CD4-positive, alpha-beta T cell treated with Interleukin-1 beta for 1 hour (primary cell): ENCODE data around the gene INPP4A.
A peak's percentile ranks its signal among the peaks of the same experiment; 100 is the strongest.
"Not testable (repeated sequence)": the region's sequence is repeated elsewhere in the genome, so short reads cannot be mapped to it uniquely, and the experiment has no call there.

Experiments used
- DNase-seq, 2 donors: peaks; one replicate each; pipeline ENCODE4 v3.0.0-alpha.2; 2020 to 2022

INPP4A gene

GRCh38 chr2:98444436-98445176 lies at the start of gene INPP4A:
INPP4A (plus strand) TSS chr2:98444858; CDS start chr2:98520049, 75,191 bp downstream.
- DNase-seq = peak; percentile 84 to 85

- no peak for DNase-seq
These were observed 48.7 kb upstream of the INPP4A start for GRCh38 chr2:98395977-98396376.

GRCh38 chr2:98396745-98397355 lies 47.8 kb upstream of the INPP4A start:
- DNase-seq = no peak

- DNase-seq = no peak
These were observed 45.5 kb upstream of the INPP4A start for GRCh38 chr2:98399140-98399539.

- no peak for DNase-seq
These were observed 40.8 kb upstream of the INPP4A start for GRCh38 chr2:98403878-98404277.

GRCh38 chr2:98404556-98405250 lies 40.0 kb upstream of the INPP4A start:
- DNase-seq = no peak

GRCh38 chr2:98405301-98405700 lies 39.4 kb upstream of the INPP4A start:
- no peak for DNase-seq

- DNase-seq = no peak
These were observed 36.5 kb upstream of the INPP4A start for GRCh38 chr2:98408155-98408554.

GRCh38 chr2:98412751-98413458 lies 31.8 kb upstream of the INPP4A start:
- peak; percentile 50 to 83 for DNase-seq

- not testable (repeated sequence) for DNase-seq
These were observed 30.4 kb upstream of the INPP4A start for GRCh38 chr2:98414246-98414645.

- DNase-seq = not testable (repeated sequence)
These were observed 28.9 kb upstream of the INPP4A start for GRCh38 chr2:98415719-98416248.

GRCh38 chr2:98416383-98417159 lies 28.1 kb upstream of the INPP4A start:
- no peak for DNase-seq

GRCh38 chr2:98419544-98419943 lies 25.1 kb upstream of the INPP4A start:
- DNase-seq = no peak

GRCh38 chr2:98419977-98420725 lies 24.5 kb upstream of the INPP4A start:
- no peak for DNase-seq

- no peak for DNase-seq
These were observed 22.2 kb upstream of the INPP4A start for GRCh38 chr2:98422449-98422848.

GRCh38 chr2:98426771-98427170 lies 17.9 kb upstream of the INPP4A start:
- no peak for DNase-seq

GRCh38 chr2:98432145-98432544 lies 12.5 kb upstream of the INPP4A start:
- no peak for DNase-seq

GRCh38 chr2:98433363-98433964 lies 11.2 kb upstream of the INPP4A start:
- DNase-seq = no peak

- no peak for DNase-seq
These were observed 10.2 kb upstream of the INPP4A start for GRCh38 chr2:98434492-98434891.

GRCh38 chr2:98435670-98436069 lies 9.0 kb upstream of the INPP4A start:
- not testable (repeated sequence) for DNase-seq

GRCh38 chr2:98436734-98437133 lies 7.9 kb upstream of the INPP4A start:
- DNase-seq = no peak
